Measurements from ENCODE around the gene TRIO. TPM values are rescaled to one million over a fixed set of nuclear protein-coding genes. Genes with fewer than 3 reads are reported as not detected.

The TRIO gene
- total RNA-seq, 6 donors from 2014 or later, result 138 to 408 (median 156) TPM

- WGBS, 2 donors, result 49 to 56% methylated on average over 8 of the region's 8 CpGs
- DNase-seq (no peak), ATAC-seq (ENCODE audit: low FRiP score in 2 of 2) (no peak)
- H3K9me3 ChIP-seq, result no peaks in the 10 kb centered on the region
- no peak for TF ChIP-seq CTCF (IDR thresholded peaks at IDR 0.05)
- TF ChIP-seq POLR2AphosphoS5 (IDR thresholded peaks at IDR 0.05), result no peak
- no peak for TF ChIP-seq POLR2A (IDR thresholded peaks at IDR 0.05)
- no peak for TF ChIP-seq EP300 (IDR thresholded peaks at IDR 0.05)
- H3K4me1 ChIP-seq, result peaks cover 3 to 12% (median 10%) of the 10 kb centered on the region in 4 donors
- no peak overlapping the region for H3K27ac ChIP-seq
- H3K36me3 ChIP-seq, result no peaks in the 10 kb centered on the region
- no peak overlapping the region for H3K4me3 ChIP-seq
- H3K27me3 ChIP-seq, result no peaks in the 10 kb centered on the region
Measured at GRCh38 chr5:14557791-14558415, 414.8 kb downstream of the TRIO start.

Other genes with a start within 250 kb of the TRIO start
- gene DNAH5, start 198.7 kb upstream of the TRIO start, total RNA-seq, result 10 to 100 TPM in 3 of 6 donors, 1 to 10 TPM in 3; 5.0 to 47.3 (median 10.7) TPM

Measured in upper lobe of left lung (tissue), 6 donors.